ENCODE results near the gene MPP2.
"Not testable (repeated sequence)": the region's sequence is repeated elsewhere in the genome, so short reads cannot be mapped to it uniquely, and the experiment has no call there.

The MPP2 gene

GRCh38 chr17:43938838-43939182 lies 31.5 kb upstream of the MPP2 start:
- no peak overlapping the region for H3K4me3 ChIP-seq (ENCODE audit: low read length)
- TF ChIP-seq ZNF274 (IDR thresholded peaks at IDR 0.05; ENCODE audit: low read depth, low read length): no peak

DNA sequence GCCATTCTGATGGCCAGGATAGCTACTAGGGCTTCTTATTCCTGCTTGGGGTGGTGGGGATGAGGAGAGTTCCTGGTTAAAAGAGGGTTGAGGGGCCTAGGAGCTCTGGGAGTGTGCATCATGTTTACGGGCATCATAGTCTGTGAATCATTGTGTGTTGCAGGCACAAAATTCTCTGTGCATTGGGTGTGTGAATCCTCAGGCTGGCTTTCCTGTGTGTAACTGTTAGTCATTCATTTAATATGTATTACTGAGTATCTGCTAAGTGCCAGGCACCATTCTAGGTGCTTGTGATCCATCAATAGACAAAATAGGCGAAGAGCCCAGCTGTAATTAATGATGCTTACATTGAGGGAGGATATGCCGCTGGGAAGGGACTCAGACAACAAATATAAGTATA lies 29.1 kb upstream of the MPP2 start:
- TF ChIP-seq ZNF274 (IDR thresholded peaks at IDR 0.05; ENCODE audit: low read depth, low read length): no peak
- no peak overlapping the region for H3K4me3 ChIP-seq (ENCODE audit: low read length)

GRCh38 chr17:43935926-43936261 lies 28.6 kb upstream of the MPP2 start:
- no peak for TF ChIP-seq ZNF274 (IDR thresholded peaks at IDR 0.05; ENCODE audit: low read depth, low read length)
- no peak overlapping the region for H3K4me3 ChIP-seq (ENCODE audit: low read length)

DNA sequence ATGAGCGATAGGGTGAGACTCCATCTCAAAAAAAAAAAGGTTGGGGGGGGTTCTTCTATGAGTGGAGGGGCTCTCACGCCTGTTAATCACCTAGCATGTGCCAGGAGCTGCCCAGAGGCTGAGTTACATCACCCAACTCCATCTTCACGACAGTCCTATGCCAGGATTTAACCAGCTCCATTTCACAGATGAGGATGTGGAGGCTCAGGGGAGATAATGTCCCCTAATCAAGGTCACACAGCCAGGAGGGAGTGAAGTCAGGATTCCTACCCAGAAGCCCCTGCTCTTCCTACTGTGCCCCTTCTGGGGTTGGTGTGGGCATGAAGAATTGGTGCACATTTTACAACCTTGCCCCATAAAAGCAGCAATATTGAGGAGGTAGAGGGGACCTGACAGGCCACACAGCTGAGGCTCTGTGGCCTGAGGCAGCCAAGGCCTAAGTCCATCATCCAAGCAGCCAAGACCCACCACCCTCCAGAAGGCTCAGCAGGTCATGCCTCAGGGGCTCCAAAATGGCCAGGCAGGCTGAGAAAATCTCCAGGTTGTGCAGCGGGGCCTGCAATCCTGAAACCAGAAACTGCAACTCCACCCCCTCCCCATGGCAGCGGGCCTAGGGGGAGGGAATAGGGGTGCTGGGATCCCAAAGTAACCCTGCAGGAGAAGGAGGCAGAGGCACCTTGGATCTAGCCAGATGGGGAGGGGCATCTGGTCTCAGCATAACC lies 28.0 kb upstream of the MPP2 start:
- H3K4me3 ChIP-seq (ENCODE audit: low read length): no peak overlapping the region
- TF ChIP-seq ZNF274 (IDR thresholded peaks at IDR 0.05; ENCODE audit: low read depth, low read length): no peak

DNA sequence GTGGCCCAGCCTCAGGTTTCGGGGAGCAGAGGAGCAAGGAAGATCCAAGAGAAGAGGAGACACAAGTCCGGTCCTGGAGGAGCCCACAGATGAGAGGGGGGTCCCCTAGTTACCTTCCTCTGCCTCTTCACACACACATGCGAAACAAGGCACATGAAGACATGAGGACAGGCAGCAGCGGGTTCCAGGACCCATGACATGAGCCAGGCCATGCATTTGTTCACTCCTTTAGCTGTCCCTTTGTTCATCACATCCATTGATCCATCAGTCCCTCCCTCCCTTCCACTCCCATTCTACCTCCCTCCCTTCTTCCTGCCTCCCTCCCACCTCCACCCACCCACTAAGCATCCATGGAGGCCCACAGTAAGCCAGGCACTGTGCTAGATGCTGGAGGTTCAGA lies 25.6 kb upstream of the MPP2 start:
- H3K4me3 ChIP-seq (ENCODE audit: low read length): no peak overlapping the region
- TF ChIP-seq ZNF274 (IDR thresholded peaks at IDR 0.05; ENCODE audit: low read depth, low read length): no peak

- no peak overlapping the region for H3K4me3 ChIP-seq (ENCODE audit: low read length)
- TF ChIP-seq ZNF274 (IDR thresholded peaks at IDR 0.05; ENCODE audit: low read depth, low read length): no peak
Observed at GRCh38 chr17:43932357-43932756, 25.0 kb upstream of the MPP2 start.

- TF ChIP-seq ZNF274 (IDR thresholded peaks at IDR 0.05; ENCODE audit: low read depth, low read length): no peak
- H3K4me3 ChIP-seq (ENCODE audit: low read length): no peak overlapping the region
Observed at GRCh38 chr17:43931062-43931571, 23.8 kb upstream of the MPP2 start.

- H3K4me3 ChIP-seq (ENCODE audit: low read length): no peak overlapping the region
- no peak for TF ChIP-seq ZNF274 (IDR thresholded peaks at IDR 0.05; ENCODE audit: low read depth, low read length)
Observed at GRCh38 chr17:43928609-43929008, 21.3 kb upstream of the MPP2 start.

- not testable (repeated sequence) for H3K4me3 ChIP-seq (ENCODE audit: low read length)
Observed at GRCh38 chr17:43927929-43928328, 20.6 kb upstream of the MPP2 start.

- no peak for TF ChIP-seq ZNF274 (IDR thresholded peaks at IDR 0.05; ENCODE audit: low read depth, low read length)
- no peak overlapping the region for H3K4me3 ChIP-seq (ENCODE audit: low read length)
Observed at GRCh38 chr17:43927060-43927864, 19.9 kb upstream of the MPP2 start.

GRCh38 chr17:43924558-43924957 lies 17.2 kb upstream of the MPP2 start:
- no peak overlapping the region for H3K4me3 ChIP-seq (ENCODE audit: low read length)
- TF ChIP-seq ZNF274 (IDR thresholded peaks at IDR 0.05; ENCODE audit: low read depth, low read length): no peak

DNA sequence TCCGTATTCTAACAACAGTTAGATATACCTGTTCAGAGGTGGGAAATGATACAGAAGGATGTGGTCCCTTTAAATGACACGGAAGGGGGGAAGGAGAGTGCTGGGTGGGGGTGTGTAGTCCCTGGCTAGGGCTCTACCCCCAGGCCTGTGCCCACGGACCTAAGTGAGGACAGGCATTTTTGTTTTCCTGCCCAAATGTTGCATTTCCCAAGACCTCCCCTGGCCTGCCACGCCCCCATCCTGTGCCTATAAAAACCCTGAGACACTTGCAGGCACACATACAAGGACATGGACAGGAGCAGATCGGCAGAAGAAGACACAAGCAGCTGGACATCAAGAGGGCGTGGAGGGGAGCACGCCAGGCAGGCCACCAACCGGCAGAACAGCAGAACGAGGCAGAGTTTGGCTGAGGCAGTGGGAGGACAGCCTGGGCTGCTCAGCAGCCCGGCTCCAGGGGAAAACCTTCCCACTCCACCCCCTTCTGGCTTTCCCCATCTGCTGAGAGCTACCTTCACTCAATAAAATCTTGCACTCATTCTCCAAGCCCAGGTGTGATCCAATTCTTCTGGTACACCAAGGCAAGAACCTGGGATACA lies 13.3 kb upstream of the MPP2 start:
- TF ChIP-seq ZNF274 (IDR thresholded peaks at IDR 0.05; ENCODE audit: low read depth, low read length): no peak
- H3K4me3 ChIP-seq (ENCODE audit: low read length): no peak overlapping the region

DNA sequence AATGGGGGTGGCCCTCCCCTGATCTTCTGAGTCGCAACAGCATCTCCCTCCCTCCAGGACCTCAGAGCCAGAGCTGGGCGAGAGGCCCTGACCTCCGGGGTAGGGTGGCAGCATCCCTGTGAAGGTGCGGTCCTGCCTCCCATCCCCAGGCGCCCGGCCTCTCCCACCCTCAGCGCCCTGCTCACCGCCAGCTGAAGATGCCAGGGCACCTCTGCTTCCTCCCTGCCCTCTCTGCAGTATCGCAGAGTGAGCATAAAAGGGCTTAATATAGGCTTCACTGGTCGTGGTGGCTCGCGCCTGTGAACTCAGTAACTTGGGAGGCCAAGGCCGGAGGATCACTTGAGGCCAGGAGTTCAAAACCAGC lies 10.7 kb upstream of the MPP2 start:
- TF ChIP-seq ZNF274 (IDR thresholded peaks at IDR 0.05; ENCODE audit: low read depth, low read length): no peak

GRCh38 chr17:43917348-43918025 lies 10.2 kb upstream of the MPP2 start:
- H3K4me3 ChIP-seq (ENCODE audit: low read length): peak overlapping the region; percentile 25; the same call in 1 of the 2 replicates
- TF ChIP-seq ZNF274 (IDR thresholded peaks at IDR 0.05; ENCODE audit: low read depth, low read length): no peak

More for the DNA sequence above, 10.7 kb upstream of the MPP2 start:
- H3K4me3 ChIP-seq (ENCODE audit: low read length): peak overlapping the region; percentile 25; the same call in 1 of the 2 replicates
